Skin of body (tissue), 2 donors: ENCODE data around the gene TMEM45A. TPM values are rescaled to one million over a fixed set of nuclear protein-coding genes. Genes with fewer than 3 reads are reported as not detected.
"Not testable (repeated sequence)": the region's sequence is repeated elsewhere in the genome, so short reads cannot be mapped to it uniquely, and the experiment has no call there.

ENCODE experiments used
- DNase-seq: peaks from one replicate; lab custom pipeline; 2025; lab: John Stamatoyannopoulos, UW
- total RNA-seq: library from RNA; depleted of rRNA; stranded (reverse); fragments of >200 nt; gene quantifications from one replicate; pipeline ENCODE4 v1.2.3, GENCODE V29; 2014

Gene TMEM45A
- total RNA-seq, 1 donor from 2014 or later = 335 TPM

- no peak for DNase-seq
Measured at GRCh38 chr3:100574536-100574935, 82.1 kb downstream of the TMEM45A start.

- DNase-seq = no peak
Measured at GRCh38 chr3:100575704-100576103, 83.3 kb downstream of the TMEM45A start.

DNA sequence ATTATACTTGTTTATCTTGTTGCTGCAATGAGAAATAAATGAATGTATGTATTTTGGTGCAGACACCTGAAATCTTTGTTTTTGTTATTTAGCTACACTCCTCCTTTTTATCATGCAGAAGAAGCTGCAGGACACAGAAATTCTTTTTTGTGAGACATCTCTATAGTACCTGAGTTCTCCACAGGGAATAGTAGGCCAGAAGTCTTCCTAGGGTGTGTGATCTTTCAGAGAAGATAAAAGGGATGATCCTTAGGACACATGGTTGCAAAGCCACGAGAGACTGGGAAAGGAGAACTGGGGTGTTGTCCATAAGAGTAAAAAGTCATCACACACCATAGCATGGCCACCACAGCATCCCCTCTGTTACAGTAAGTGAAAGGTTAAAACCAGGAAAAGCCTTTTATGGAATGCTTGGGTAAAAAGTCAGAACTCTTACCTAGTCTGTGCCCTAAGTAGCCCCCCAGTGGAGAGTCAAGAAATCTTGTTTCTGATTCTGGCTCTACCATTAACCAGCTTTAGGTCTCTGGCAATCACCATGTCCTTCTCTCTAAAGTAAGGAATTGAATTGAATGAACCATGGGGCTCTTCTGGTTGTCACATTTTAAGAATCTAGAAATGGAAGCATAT lies 85.1 kb downstream of the TMEM45A start:
- no peak for DNase-seq

- no peak for DNase-seq
Measured at GRCh38 chr3:100578646-100579045, 86.2 kb downstream of the TMEM45A start.

GRCh38 chr3:100580147-100580546 lies 87.7 kb downstream of the TMEM45A start:
- DNase-seq = no peak

- no peak for DNase-seq
Measured at GRCh38 chr3:100581650-100582049, 89.2 kb downstream of the TMEM45A start.

- not testable (repeated sequence) for DNase-seq
Measured at GRCh38 chr3:100582157-100582556, 89.7 kb downstream of the TMEM45A start.

DNA sequence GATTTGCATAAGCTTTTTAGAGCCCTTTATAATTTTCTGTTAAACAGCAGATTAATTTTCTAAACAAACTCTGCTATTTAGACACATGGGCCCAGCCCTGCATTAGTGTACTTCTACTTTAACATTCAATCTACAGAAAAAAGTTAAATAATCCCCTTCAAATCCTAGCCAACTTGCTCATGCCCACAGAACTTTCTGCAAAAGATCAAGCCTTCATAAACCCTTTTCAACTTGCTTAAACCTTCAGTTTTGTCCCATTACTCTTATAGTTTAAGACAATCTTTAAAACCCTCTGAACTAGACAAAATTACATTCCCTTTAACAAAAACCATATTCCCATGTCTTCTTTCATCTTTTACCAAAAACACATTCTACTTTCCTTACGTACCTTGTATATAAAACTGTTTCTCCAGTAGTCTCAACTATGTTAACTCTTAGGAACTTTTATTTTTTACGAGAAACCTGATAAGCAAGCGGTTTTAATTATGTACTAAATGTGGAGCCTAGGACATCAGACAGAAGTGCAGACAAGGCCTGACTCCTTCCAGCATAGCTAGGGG lies 91.8 kb downstream of the TMEM45A start:
- no peak for DNase-seq

DNA sequence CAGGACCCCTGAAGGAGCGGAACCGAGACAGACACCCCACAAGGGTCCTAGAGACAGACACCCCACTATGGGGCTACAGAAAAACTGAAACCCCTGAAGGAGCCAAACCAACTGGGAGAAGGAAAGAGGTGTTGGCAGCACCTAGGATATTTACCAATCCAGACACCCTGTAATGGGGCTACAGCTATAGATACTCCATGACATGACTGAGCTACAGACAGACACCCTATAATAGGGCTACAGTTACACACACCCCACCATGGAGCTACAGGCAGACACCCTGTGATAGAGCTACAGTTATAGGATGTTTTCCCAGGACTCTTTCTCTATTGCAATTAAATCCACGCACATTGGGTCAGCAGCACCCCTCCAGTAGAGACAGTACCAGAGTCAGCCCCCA lies 94.4 kb downstream of the TMEM45A start:
- DNase-seq = no peak

DNA sequence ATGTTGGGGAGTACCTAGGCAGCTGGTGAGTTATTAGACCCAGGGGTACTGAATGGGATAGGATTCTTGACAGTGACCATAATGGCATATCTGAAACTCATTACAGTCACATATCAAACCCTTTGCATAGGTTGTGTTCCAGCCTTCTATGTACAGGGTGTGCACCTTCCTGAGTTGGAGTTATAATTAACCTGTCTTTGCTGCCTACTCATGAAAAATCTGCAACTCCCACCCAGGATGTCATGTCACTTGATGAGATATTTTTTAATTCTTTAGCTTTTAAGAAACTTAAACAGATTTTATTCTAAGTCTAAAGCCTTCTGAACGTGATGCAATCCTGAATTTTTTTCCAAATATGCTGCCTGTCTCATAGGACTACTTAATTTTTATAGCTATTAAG lies 95.8 kb downstream of the TMEM45A start:
- DNase-seq = no peak

- DNase-seq = peak; percentile 78
Measured at GRCh38 chr3:100590114-100590839, 97.9 kb downstream of the TMEM45A start.

- no peak for DNase-seq
Measured at GRCh38 chr3:100590840-100591147, 98.4 kb downstream of the TMEM45A start.

- no peak for DNase-seq
Measured at GRCh38 chr3:100591411-100591810, 99.0 kb downstream of the TMEM45A start.

- DNase-seq = no peak
Measured at GRCh38 chr3:100600181-100601042, 108.0 kb downstream of the TMEM45A start.

- no peak for DNase-seq
Measured at GRCh38 chr3:100602506-100603444, 110.4 kb downstream of the TMEM45A start.

DNA sequence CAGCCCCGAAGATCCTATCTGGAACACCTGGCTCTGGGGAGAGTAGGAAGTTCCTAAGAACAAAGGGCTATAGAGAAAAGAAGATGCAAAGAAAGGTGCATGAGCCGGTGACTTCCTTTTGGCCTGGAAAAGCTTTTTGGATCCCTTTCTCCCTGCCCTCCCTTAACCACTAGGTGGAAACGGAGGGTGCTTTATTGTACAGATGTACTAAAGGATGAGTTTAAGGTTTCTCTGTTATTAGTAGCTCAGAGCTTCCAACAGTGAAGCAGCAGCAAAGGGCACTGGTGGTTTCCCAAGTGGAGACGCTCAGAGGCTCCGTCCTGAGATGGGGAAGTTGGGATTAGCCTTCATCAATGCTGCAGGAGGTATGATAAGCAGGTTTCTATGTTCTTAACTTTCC lies 111.0 kb downstream of the TMEM45A start:
- DNase-seq = no peak

- DNase-seq = no peak
Measured at GRCh38 chr3:100605358-100605757, 112.9 kb downstream of the TMEM45A start.

GRCh38 chr3:100606894-100607512 lies 114.6 kb downstream of the TMEM45A start:
- DNase-seq = no peak

- no peak for DNase-seq
Measured at GRCh38 chr3:100609305-100609704, 116.9 kb downstream of the TMEM45A start, which contains the start of gene ADGRG7. ADGRG7 (plus strand) TSS chr3:100609601; CDS start chr3:100609857, 256 bp downstream.

- DNase-seq = no peak
Measured at GRCh38 chr3:100609963-100610362, 117.5 kb downstream of the TMEM45A start.
